Measurements from ENCODE around the gene ADAMTS9. TPM values are rescaled to one million over a fixed set of nuclear protein-coding genes. Genes with fewer than 3 reads are reported as not detected.

ADAMTS9 gene
- total RNA-seq, 2 donors from 2014 or later, result not detected

- no peak overlapping the region for H3K27ac Mint-ChIP-seq
- H3K36me3 Mint-ChIP-seq, result peaks cover 0 to 4% of the 10 kb centered on the region in 2 donors
- no peak for ATAC-seq
- H3K9me3 Mint-ChIP-seq, result peaks cover 0 to 14% of the 10 kb centered on the region in 2 donors
- DNase-seq (ENCODE audit: low spot score in 2 of 2), result no peak
Observed at GRCh38 chr3:64616953-64617352, 70.8 kb downstream of the ADAMTS9 start.

GRCh38 chr3:64612916-64613526 lies 74.8 kb downstream of the ADAMTS9 start:
- no peak for DNase-seq (ENCODE audit: low spot score in 2 of 2)
- ATAC-seq, result no peak
- no peak overlapping the region for H3K27ac Mint-ChIP-seq
- peaks cover 0 to 4% of the 10 kb centered on the region in 2 donors for H3K36me3 Mint-ChIP-seq
- H3K9me3 Mint-ChIP-seq, result peaks cover 0 to 11% of the 10 kb centered on the region in 2 donors

- no peak for ATAC-seq
- no peak for DNase-seq (ENCODE audit: low spot score in 2 of 2)
- Mint-ChIP-seq H3K27ac (no peak overlapping the region), H3K36me3 (peaks cover 0 to 4% of the 10 kb centered on the region in 2 donors), H3K9me3 (peaks cover 0 to 11% of the 10 kb centered on the region in 2 donors)
Observed at GRCh38 chr3:64612082-64612860, 75.5 kb downstream of the ADAMTS9 start.

- H3K27ac Mint-ChIP-seq, result no peak overlapping the region
- ATAC-seq, result no peak
- DNase-seq (ENCODE audit: low spot score in 2 of 2), result no peak
Observed at GRCh38 chr3:64608741-64609140, 79.1 kb downstream of the ADAMTS9 start.

GRCh38 chr3:64607032-64607551 lies 80.7 kb downstream of the ADAMTS9 start:
- ATAC-seq (no peak), DNase-seq (ENCODE audit: low spot score in 2 of 2) (no peak)
- H3K36me3 Mint-ChIP-seq, result no peaks in the 10 kb centered on the region
- peaks cover 0 to 5% of the 10 kb centered on the region in 2 donors for H3K9me3 Mint-ChIP-seq
- H3K27ac Mint-ChIP-seq, result no peak overlapping the region

More at GRCh38 chr3:64608741-64609140, 79.1 kb downstream of the ADAMTS9 start:
- Mint-ChIP-seq H3K36me3 (no peaks in the 10 kb centered on the region), H3K9me3 (no peaks in the 10 kb centered on the region)

- DNase-seq (ENCODE audit: low spot score in 2 of 2) (no peak), ATAC-seq (no peak)
- H3K36me3 Mint-ChIP-seq, result no peaks in the 10 kb centered on the region
- H3K9me3 Mint-ChIP-seq, result peaks cover 0 to 5% of the 10 kb centered on the region in 2 donors
- H3K27ac Mint-ChIP-seq, result no peak overlapping the region
Observed at GRCh38 chr3:64604313-64604712, 83.5 kb downstream of the ADAMTS9 start.

- DNase-seq (ENCODE audit: low spot score in 2 of 2), result no peak
- Mint-ChIP-seq H3K9me3 (peaks cover 4 to 5% of the 10 kb centered on the region in 2 donors), H3K36me3 (no peaks in the 10 kb centered on the region), H3K27ac (no peak overlapping the region)
- no peak for ATAC-seq
Observed at GRCh38 chr3:64601824-64602223, 86.0 kb downstream of the ADAMTS9 start.

GRCh38 chr3:64600246-64600950 lies 87.4 kb downstream of the ADAMTS9 start:
- no peak for ATAC-seq
- DNase-seq (ENCODE audit: low spot score in 2 of 2), result no peak
- Mint-ChIP-seq H3K36me3 (no peaks in the 10 kb centered on the region), H3K27ac (no peak overlapping the region), H3K9me3 (peaks cover 4 to 5% of the 10 kb centered on the region in 2 donors)

GRCh38 chr3:64599651-64600050 lies 88.1 kb downstream of the ADAMTS9 start:
- no peaks in the 10 kb centered on the region for H3K36me3 Mint-ChIP-seq
- H3K9me3 Mint-ChIP-seq, result peaks cover 4 to 5% of the 10 kb centered on the region in 2 donors
- H3K27ac Mint-ChIP-seq, result no peak overlapping the region
- DNase-seq (ENCODE audit: low spot score in 2 of 2) (no peak), ATAC-seq (no peak)

GRCh38 chr3:64595253-64595694 lies 92.5 kb downstream of the ADAMTS9 start:
- H3K27ac Mint-ChIP-seq, result no peak overlapping the region
- peaks cover 0 to 4% of the 10 kb centered on the region in 2 donors for H3K9me3 Mint-ChIP-seq
- DNase-seq (ENCODE audit: low spot score in 2 of 2), result no peak
- ATAC-seq, result no peak
- H3K36me3 Mint-ChIP-seq, result no peaks in the 10 kb centered on the region

GRCh38 chr3:64594134-64594533 lies 93.7 kb downstream of the ADAMTS9 start:
- ATAC-seq, result no peak
- no peak for DNase-seq (ENCODE audit: low spot score in 2 of 2)
- no peaks in the 10 kb centered on the region for H3K36me3 Mint-ChIP-seq
- H3K9me3 Mint-ChIP-seq, result peaks cover 0 to 4% of the 10 kb centered on the region in 2 donors
- H3K27ac Mint-ChIP-seq, result no peak overlapping the region

- no peak for DNase-seq (ENCODE audit: low spot score in 2 of 2)
- Mint-ChIP-seq H3K27ac (no peak overlapping the region), H3K9me3 (peaks cover 0 to 4% of the 10 kb centered on the region in 2 donors), H3K36me3 (no peaks in the 10 kb centered on the region)
- no peak for ATAC-seq
Observed at GRCh38 chr3:64593350-64593749, 94.5 kb downstream of the ADAMTS9 start.

GRCh38 chr3:64591615-64592014 lies 96.2 kb downstream of the ADAMTS9 start:
- Mint-ChIP-seq H3K36me3 (no peaks in the 10 kb centered on the region), H3K27ac (no peak overlapping the region), H3K9me3 (no peaks in the 10 kb centered on the region)
- DNase-seq (ENCODE audit: low spot score in 2 of 2) (no peak), ATAC-seq (no peak)

GRCh38 chr3:64588380-64588779 lies 99.4 kb downstream of the ADAMTS9 start:
- H3K36me3 Mint-ChIP-seq, result no peaks in the 10 kb centered on the region
- DNase-seq (ENCODE audit: low spot score in 2 of 2), result no peak
- no peaks in the 10 kb centered on the region for H3K9me3 Mint-ChIP-seq

GRCh38 chr3:64586952-64587351 lies 100.8 kb downstream of the ADAMTS9 start:
- Mint-ChIP-seq H3K9me3 (no peaks in the 10 kb centered on the region), H3K36me3 (no peaks in the 10 kb centered on the region), H3K27ac (no peak overlapping the region)
- DNase-seq (ENCODE audit: low spot score in 2 of 2) (no peak), ATAC-seq (no peak)

More at GRCh38 chr3:64588380-64588779, 99.4 kb downstream of the ADAMTS9 start:
- no peak overlapping the region for H3K27ac Mint-ChIP-seq
- no peak for ATAC-seq

- DNase-seq (ENCODE audit: low spot score in 2 of 2), result no peak
- no peak for ATAC-seq
- Mint-ChIP-seq H3K9me3 (no peaks in the 10 kb centered on the region), H3K36me3 (no peaks in the 10 kb centered on the region), H3K27ac (no peak overlapping the region)
Observed at GRCh38 chr3:64584179-64584578, 103.6 kb downstream of the ADAMTS9 start.

- no peak for DNase-seq (ENCODE audit: low spot score in 2 of 2)
- Mint-ChIP-seq H3K9me3 (peaks cover 0 to 5% of the 10 kb centered on the region in 2 donors), H3K36me3 (no peaks in the 10 kb centered on the region), H3K27ac (no peak overlapping the region)
- ATAC-seq, result no peak
Observed at GRCh38 chr3:64578797-64579196, 109.0 kb downstream of the ADAMTS9 start.
